Calu3 (cell line): ENCODE results near the gene SLC39A11. TPM values are rescaled to one million over a fixed set of nuclear protein-coding genes. Genes with fewer than 3 reads are reported as not detected.

ENCODE experiments used
- BruUV-seq: library from RNA; stranded (reverse); fragments of 400-500 nt; replicated peaks from 2 replicates; lab custom pipeline; 2021; lab: Mats Ljungman, UMichigan
- CTCF ChIA-PET: fragments of 300-600 bp; sonication (Branson Sonifier 250); formaldehyde crosslinking; loops from one replicate; lab custom pipeline; 2022; ENCODE audit warnings: antibody characterized with exemption; lab: Charles Lee
- DNase-seq: peaks from one replicate; pipeline ENCODE4 v3.0.0; 2022
- H3K27ac Mint-ChIP-seq: one replicate; pipeline ENCODE4 v1.8.0; 2022; ENCODE audit warnings: mixed read lengths; ENCODE audit not compliant: unreplicated experiment
- H3K27me3 Mint-ChIP-seq: one replicate; pipeline ENCODE4 v1.8.0; 2022; ENCODE audit warnings: mixed read lengths; ENCODE audit not compliant: unreplicated experiment
- H3K36me3 Mint-ChIP-seq: one replicate; pipeline ENCODE4 v1.8.0; 2022; ENCODE audit warnings: mild to moderate bottlenecking, moderate library complexity, mixed read lengths; ENCODE audit not compliant: insufficient read depth, unreplicated experiment
- H3K4me1 Mint-ChIP-seq: one replicate; pipeline ENCODE4 v1.8.0; 2022; ENCODE audit warnings: mild to moderate bottlenecking, low read depth, mixed read lengths; ENCODE audit not compliant: unreplicated experiment
- H3K4me3 Mint-ChIP-seq: one replicate; pipeline ENCODE4 v1.8.0; 2022; ENCODE audit warnings: mild to moderate bottlenecking, low read depth, moderate library complexity, mixed read lengths; ENCODE audit not compliant: unreplicated experiment
- H3K9me3 Mint-ChIP-seq: one replicate; pipeline ENCODE4 v1.8.0; 2022; ENCODE audit warnings: low read depth, mixed read lengths; ENCODE audit not compliant: unreplicated experiment
- CTCF ChIP-seq: fragments of 200-600 bp; IDR thresholded peaks from one replicate; pipeline ENCODE4 v1.8.0; 2022; ENCODE audit warnings: antibody characterized with exemption; ENCODE audit not compliant: unreplicated experiment
- intact Hi-C: fragments of 100-400 bp; cut with micrococcal nuclease; formaldehyde crosslinking; loops from one replicate; pipeline ENCODE4 v1.10.0; 2022; ENCODE audit not compliant: unreplicated experiment
- total RNA-seq: library from RNA; stranded (reverse); gene quantifications from 2 replicates; pipeline ENCODE4 v1.2.3, GENCODE V29; 2022

Gene SLC39A11
- total RNA-seq, 1 experiment from 2014 or later: 60.3 TPM

DNA sequence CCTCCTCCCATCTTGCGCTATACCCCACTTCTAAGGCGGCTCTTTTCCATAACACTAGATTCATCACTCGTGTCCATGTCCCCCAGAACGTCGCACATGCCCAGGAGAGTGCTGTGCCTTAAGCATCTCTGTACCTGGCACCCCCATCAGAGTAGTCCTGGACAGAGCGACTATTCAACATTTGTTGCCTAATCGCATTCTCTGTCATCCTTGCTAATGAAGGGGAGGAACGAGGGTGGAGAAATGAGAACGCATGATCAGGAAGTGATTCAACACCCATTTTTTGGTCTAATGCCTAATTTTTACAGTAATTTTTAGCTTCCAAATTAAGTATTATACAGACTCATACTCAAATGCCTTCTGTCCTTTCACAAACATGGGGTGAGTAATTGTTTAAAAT lies 53.2 kb downstream of the SLC39A11 start:
- DNase-seq: no peak
- intact Hi-C loops: no loop called here
- no TSS peak for BruUV-seq
- Mint-ChIP-seq H3K4me1 (no peaks in the 10 kb centered on the region), H3K4me3 (no peak overlapping the region), H3K27ac (no peak overlapping the region), H3K27me3 (no peaks in the 10 kb centered on the region), H3K36me3 (no peaks in the 10 kb centered on the region), H3K9me3 (peaks cover 3% of the 10 kb centered on the region)
- CTCF ChIA-PET: no interaction called here
- no peak for TF ChIP-seq CTCF

- intact Hi-C loops: no loop called here
- TF ChIP-seq CTCF: no peak
- no peak for DNase-seq
- CTCF ChIA-PET: interaction anchor here (1.2 kb wide), 1 partner anchor 45 kb away, joined by 3 read pairs; no protein-coding TSS in a partner anchor
- BruUV-seq: no TSS peak
- H3K9me3 Mint-ChIP-seq: no peaks in the 10 kb centered on the region
- no peak overlapping the region for H3K27ac Mint-ChIP-seq
- H3K4me1 Mint-ChIP-seq: no peaks in the 10 kb centered on the region
- H3K4me3 Mint-ChIP-seq: no peak overlapping the region
- H3K36me3 Mint-ChIP-seq: no peaks in the 10 kb centered on the region
- H3K27me3 Mint-ChIP-seq: no peaks in the 10 kb centered on the region
Observed at GRCh38 chr17:73031472-73031871, 61.0 kb downstream of the SLC39A11 start.

DNA sequence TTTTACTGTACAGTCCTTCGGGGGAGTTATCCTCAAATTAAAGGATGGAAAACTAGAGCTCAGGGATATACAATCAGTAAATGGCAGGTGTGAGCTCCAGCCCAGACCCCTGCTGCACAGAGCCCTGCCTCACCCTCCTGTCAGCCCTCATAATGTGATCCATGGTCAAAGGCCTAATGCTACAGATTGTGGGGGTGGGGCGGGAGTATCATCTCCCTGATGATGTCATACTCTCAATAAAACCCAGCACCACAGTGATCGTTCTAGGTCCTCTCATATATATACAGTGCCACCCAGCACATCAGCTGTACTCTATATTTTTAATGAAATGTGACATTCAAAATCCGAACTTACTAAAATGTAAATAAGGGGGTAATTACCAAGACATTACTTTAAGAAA lies 61.5 kb downstream of the SLC39A11 start:
- Mint-ChIP-seq H3K36me3 (no peaks in the 10 kb centered on the region), H3K4me3 (no peak overlapping the region), H3K4me1 (no peaks in the 10 kb centered on the region), H3K27me3 (no peaks in the 10 kb centered on the region), H3K27ac (no peak overlapping the region), H3K9me3 (no peaks in the 10 kb centered on the region)
- intact Hi-C loops: no loop called here
- BruUV-seq: no TSS peak
- CTCF ChIA-PET: interaction anchor here (1.2 kb wide), 1 partner anchor 45 kb away, joined by 3 read pairs; no protein-coding TSS in a partner anchor
- TF ChIP-seq CTCF: no peak
- no peak for DNase-seq

- Mint-ChIP-seq H3K36me3 (no peaks in the 10 kb centered on the region), H3K4me1 (no peaks in the 10 kb centered on the region), H3K27me3 (no peaks in the 10 kb centered on the region), H3K9me3 (no peaks in the 10 kb centered on the region), H3K27ac (no peak overlapping the region), H3K4me3 (no peak overlapping the region)
- no peak for DNase-seq
- TF ChIP-seq CTCF: no peak
- CTCF ChIA-PET: no interaction called here
- intact Hi-C loops: no loop called here
- BruUV-seq: no TSS peak
Observed at GRCh38 chr17:73030501-73030921, 62.0 kb downstream of the SLC39A11 start.
